Endothelial cell of umbilical vein (primary cell): ENCODE results near the gene UBL5. TPM values are rescaled to one million over a fixed set of nuclear protein-coding genes. Genes with fewer than 3 reads are reported as not detected.

ENCODE experiments used
- BruUV-seq: library from RNA; stranded (reverse); fragments of 400-500 nt; replicated peaks from 2 replicates; lab custom pipeline; 2021; lab: Mats Ljungman, UMichigan
- CTCF ChIA-PET: fragments of 300-600, 350-600 bp; sonication (Branson Sonifier 250); formaldehyde crosslinking; loops from one replicate; lab custom pipeline; 2021; ENCODE audit warnings: antibody characterized with exemption, inconsistent platforms; lab: Charles Lee
- POLR2A ChIA-PET: fragments of 300-600, 350-600 bp; sonication (Branson Sonifier 250); formaldehyde crosslinking; loops from one replicate; lab custom pipeline; 2021; ENCODE audit warnings: antibody characterized with exemption, inconsistent platforms; lab: Charles Lee
- DNase-seq: peaks from one replicate; pipeline ENCODE4 v3.0.0-alpha.2; 2011; ENCODE audit warnings: low read depth, low spot score
- FAIRE-seq: peaks from 2 replicates; lab custom pipeline; 2011; peaks lifted over from hg19 to GRCh38; lab: Jason Lieb, UNC
- H2AFZ ChIP-seq: 2 replicates; pipeline ENCODE4 v1.6.0; 2012; ENCODE audit warnings: low read depth, low read length, control low read depth, inconsistent platforms
- H3K27ac ChIP-seq: 2 replicates; pipeline ENCODE4 v1.5.1; 2011; ENCODE audit warnings: low read depth, mild to moderate bottlenecking, control low read depth, low read length, moderate library complexity; ENCODE audit not compliant: insufficient read depth
- H3K27me3 ChIP-seq, 2 experiments: 2 replicates each; pipeline versions ENCODE4 v1.6.0 to v1.6.1; 2011; ENCODE audit warnings: low read length in 2 of 2, mixed read lengths in 1 of 2; ENCODE audit not compliant: control insufficient read depth in 2 of 2, insufficient read depth in 2 of 2
- H3K36me3 ChIP-seq, 2 experiments: 2 replicates in 1 of 2; 3 replicates in 1 of 2; pipeline ENCODE4 v1.5.1; 2011; ENCODE audit warnings: low read length in 2 of 2, mild to moderate bottlenecking in 1 of 2, moderate library complexity in 1 of 2; ENCODE audit not compliant: control insufficient read depth in 2 of 2, insufficient read depth in 2 of 2; ENCODE audit errors: extremely low read depth in 1 of 2
- H3K4me1 ChIP-seq: 3 replicates; pipeline ENCODE4 v1.5.1; 2011; ENCODE audit warnings: mild to moderate bottlenecking, low read length; ENCODE audit not compliant: control insufficient read depth, insufficient read depth; ENCODE audit errors: extremely low read depth
- H3K4me2 ChIP-seq: 2 replicates; pipeline ENCODE4 v1.6.1; 2011; ENCODE audit warnings: low read length, control low read depth, mixed read lengths; ENCODE audit not compliant: insufficient read depth
- H3K4me3 ChIP-seq, 3 experiments: fragments of 200-600 bp in 1 of 3; sonication (generic), shearing (Covaris generic) in 1 of 3; replicated peaks in 1 of 3; 2 replicates each; pipeline ENCODE4 v1.5.1; 2011 to 2016; ENCODE audit warnings: control low read depth in 3 of 3, low read length in 3 of 3, mild to moderate bottlenecking in 2 of 3, inconsistent platforms in 1 of 3, low read depth in 1 of 3, moderate library complexity in 1 of 3; ENCODE audit not compliant: insufficient read depth in 1 of 3
- H3K79me2 ChIP-seq: 2 replicates; pipeline ENCODE4 v1.6.0; 2012; ENCODE audit warnings: low read length, inconsistent platforms; ENCODE audit not compliant: control insufficient read depth, insufficient read depth
- H3K9ac ChIP-seq: replicated peaks from 2 replicates; pipeline ENCODE3; 2011; ENCODE audit warnings: low read length, control low read depth; ENCODE audit not compliant: insufficient read depth; ENCODE audit errors: extremely low read depth
- H3K9me1 ChIP-seq: replicated peaks from 3 replicates; pipeline ENCODE4 v1.6.0; 2011; ENCODE audit warnings: mild to moderate bottlenecking, low read length; ENCODE audit not compliant: control insufficient read depth, insufficient read depth; ENCODE audit errors: extremely low read depth
- H3K9me3 ChIP-seq: replicated peaks from 2 replicates; pipeline ENCODE4 v1.5.1; 2012; ENCODE audit warnings: low read length, inconsistent platforms; ENCODE audit not compliant: control insufficient read depth, insufficient read depth
- H4K20me1 ChIP-seq: replicated peaks from 2 replicates; pipeline ENCODE3; 2011; ENCODE audit warnings: mild to moderate bottlenecking, low read length; ENCODE audit not compliant: control insufficient read depth, insufficient read depth; ENCODE audit errors: extremely low read depth
- CTCF ChIP-seq, 2 donors: IDR thresholded peaks; 1 replicate in 1 of 2; 2 replicates in 1 of 2; pipeline ENCODE4 v1.5.1; 2011; ENCODE audit warnings: low read length in 2 of 2, mild to moderate bottlenecking in 2 of 2, moderate library complexity in 2 of 2, control low read depth in 1 of 2, inconsistent platforms in 1 of 2, low read depth in 1 of 2; ENCODE audit not compliant: insufficient read depth in 1 of 2; ENCODE audit errors: extremely low read depth in 1 of 2
- EZH2 ChIP-seq: IDR thresholded peaks from 2 replicates; pipeline ENCODE4 v1.6.1; 2012; ENCODE audit warnings: borderline replicate concordance, low read depth, mild to moderate bottlenecking, moderate library complexity, low read length, inconsistent platforms; ENCODE audit not compliant: severe bottlenecking
- FOS ChIP-seq: IDR thresholded peaks from 2 replicates; pipeline ENCODE4 v1.6.1; 2011; ENCODE audit warnings: mild to moderate bottlenecking, low read length, moderate library complexity, borderline replicate concordance; ENCODE audit not compliant: insufficient read depth
- GATA2 ChIP-seq: IDR thresholded peaks from 2 replicates; pipeline ENCODE4 v1.7.0; 2011; ENCODE audit warnings: low read depth, mild to moderate bottlenecking, moderate library complexity, mixed read lengths, low read length; ENCODE audit not compliant: insufficient read length, insufficient read depth
- JUN ChIP-seq: IDR thresholded peaks from 2 replicates; pipeline ENCODE4 v1.6.1; 2011; ENCODE audit warnings: borderline replicate concordance, low read depth; ENCODE audit not compliant: insufficient read length, insufficient read depth
- MAX ChIP-seq: IDR thresholded peaks from 2 replicates; pipeline ENCODE4 v1.6.1; 2011; ENCODE audit not compliant: insufficient read depth, insufficient read length
- MYC ChIP-seq: IDR thresholded peaks from one replicate; pipeline ENCODE4 v1.6.1; 2011; ENCODE audit warnings: mild to moderate bottlenecking, low read depth, low read length
- POLR2A ChIP-seq: IDR thresholded peaks from 2 replicates; pipeline ENCODE4 v1.6.1; 2012; ENCODE audit warnings: low read depth, mild to moderate bottlenecking, control low read depth, low read length
- POLR2AphosphoS5 ChIP-seq: IDR thresholded peaks from 2 replicates; pipeline ENCODE4 v1.6.1; 2012; ENCODE audit warnings: low read depth, mild to moderate bottlenecking, control low read depth, low read length, moderate library complexity; ENCODE audit not compliant: insufficient read depth
- dilution Hi-C: fragments of 300-500 bp; cut with MboI; formaldehyde crosslinking; loops from one replicate; pipeline ENCODE4 v1.15.0; 2019; ENCODE audit warnings: low sequenced_read_pairs; ENCODE audit not compliant: extremely low pct_ligation_motif_present
- intact Hi-C: fragments of 100-400 bp; cut with micrococcal nuclease; formaldehyde crosslinking; loops from one replicate; pipeline ENCODE4 v1.10.0; 2022
- polyA plus RNA-seq, 4 experiments: library from polyadenylated mRNA; depleted of rRNA in 3 of 4; stranded (reverse) in 3 of 4; unstranded in 1 of 4; fragments of >200 nt; gene quantifications; 2 replicates each; pipeline versions ENCODE4 v1.2.1 to v1.2.3, GENCODE V29; 2011 to 2012; ENCODE audit warnings: missing spikeins in 1 of 4
- total RNA-seq: library from RNA; stranded (reverse); gene quantifications from 2 replicates; pipeline ENCODE4 v1.2.3, GENCODE V29; 2021

The UBL5 gene
- total and polyA plus RNA-seq, 2 donors (not counting 3 experiments of a cell fraction or from before 2014, with no cell fraction given) = 351 to 1,226 TPM

- Histone ChIP-seq H3K27me3 (no peaks in the 10 kb centered on the region), H3K4me3 (peak overlapping the region; percentile 89 to 97 (median 91)), H3K36me3 (peaks cover 0 to 3% of the 10 kb centered on the region in 2 experiments), H3K9me1 (no peaks in the 10 kb centered on the region), H3K4me2 (peak overlapping the region; percentile 91), H2AFZ (no peak overlapping the region), H3K9me3 (no peaks in the 10 kb centered on the region), H3K27ac (peak overlapping the region; percentile 48), H3K9ac (peak overlapping the region; percentile 80), H3K4me1 (peaks cover 12% of the 10 kb centered on the region), H4K20me1 (no peaks in the 10 kb centered on the region), H3K79me2 (peaks cover 42% of the 10 kb centered on the region)
- FAIRE-seq (no peak), DNase-seq (no peak)
- TF ChIP-seq MAX (no peak), MYC (no peak), CTCF (IDR thresholded peaks at IDR 0.05; ENCODE audit: extremely low read depth in 1 of 2, insufficient read depth in 1 of 2, low read depth in 1 of 2, low read length in 2 of 2) (no peak), JUN (no peak), POLR2AphosphoS5 (no peak), GATA2 (no peak), POLR2A (no peak), EZH2 (no peak), FOS (no peak)
- CTCF ChIA-PET = interaction anchor here (1.0 kb wide), 1 partner anchor 207 kb away, joined by 5 read pairs; the partner anchor contains the start of gene ZNF561
- dilution Hi-C loops = no loop called here
- POLR2A ChIA-PET = interaction anchor here (0.7 kb wide), 1 partner anchor 44 kb away, joined by 3 read pairs; no protein-coding TSS in a partner anchor
- intact Hi-C loops = no loop called here
- BruUV-seq = TSS peak; percentile 55
Measured at GRCh38 chr19:9828551-9829063, 889 bp downstream of the UBL5 start.
